Activated CD8-positive, alpha-beta memory T cell treated with anti-CD3 and anti-CD28 coated beads, Interleukin-2, amount 50 U/mL, for 4 hours (primary cell): ENCODE data around the gene NTN1.

ENCODE experiments used
- DNase-seq: peaks from one replicate; pipeline ENCODE4 v3.0.0-alpha.2; 2020

NTN1 gene

GRCh38 chr17:9169116-9169515 is 147.8 kb downstream of the NTN1 start:
- DNase-seq: no peak

- DNase-seq: no peak
Observed at GRCh38 chr17:9170336-9170735, 149.0 kb downstream of the NTN1 start.

- DNase-seq: no peak
Observed at GRCh38 chr17:9170853-9171252, 149.5 kb downstream of the NTN1 start.

- no peak for DNase-seq
Observed at GRCh38 chr17:9173386-9173983, 152.2 kb downstream of the NTN1 start.

GRCh38 chr17:9174312-9174711 is 153.0 kb downstream of the NTN1 start:
- DNase-seq: no peak

- no peak for DNase-seq
Observed at GRCh38 chr17:9174779-9175574, 153.7 kb downstream of the NTN1 start.

GRCh38 chr17:9175700-9176467 is 154.6 kb downstream of the NTN1 start:
- DNase-seq: no peak

- no peak for DNase-seq
Observed at GRCh38 chr17:9177212-9177611, 155.9 kb downstream of the NTN1 start.

GRCh38 chr17:9178319-9178718 is 157.0 kb downstream of the NTN1 start:
- no peak for DNase-seq

- no peak for DNase-seq
Observed at GRCh38 chr17:9179602-9180001, 158.3 kb downstream of the NTN1 start.

GRCh38 chr17:9181640-9182039 is 160.3 kb downstream of the NTN1 start:
- DNase-seq: no peak

- no peak for DNase-seq
Observed at GRCh38 chr17:9183306-9183705, 162.0 kb downstream of the NTN1 start.

GRCh38 chr17:9185142-9185541 is 163.8 kb downstream of the NTN1 start:
- no peak for DNase-seq

GRCh38 chr17:9185688-9186284 is 164.5 kb downstream of the NTN1 start:
- DNase-seq: no peak

GRCh38 chr17:9187828-9188227 is 166.5 kb downstream of the NTN1 start:
- no peak for DNase-seq

GRCh38 chr17:9188367-9188766 is 167.1 kb downstream of the NTN1 start:
- DNase-seq: no peak

- no peak for DNase-seq
Observed at GRCh38 chr17:9189870-9190269, 168.6 kb downstream of the NTN1 start.

- no peak for DNase-seq
Observed at GRCh38 chr17:9192010-9192409, 170.7 kb downstream of the NTN1 start.

- no peak for DNase-seq
Observed at GRCh38 chr17:9195411-9195810, 174.1 kb downstream of the NTN1 start.

GRCh38 chr17:9195961-9196670 is 174.8 kb downstream of the NTN1 start:
- DNase-seq: no peak

- DNase-seq: no peak
Observed at GRCh38 chr17:9199571-9200551, 178.6 kb downstream of the NTN1 start.
